ENCODE measurements around the gene TRPM3.

DNA sequence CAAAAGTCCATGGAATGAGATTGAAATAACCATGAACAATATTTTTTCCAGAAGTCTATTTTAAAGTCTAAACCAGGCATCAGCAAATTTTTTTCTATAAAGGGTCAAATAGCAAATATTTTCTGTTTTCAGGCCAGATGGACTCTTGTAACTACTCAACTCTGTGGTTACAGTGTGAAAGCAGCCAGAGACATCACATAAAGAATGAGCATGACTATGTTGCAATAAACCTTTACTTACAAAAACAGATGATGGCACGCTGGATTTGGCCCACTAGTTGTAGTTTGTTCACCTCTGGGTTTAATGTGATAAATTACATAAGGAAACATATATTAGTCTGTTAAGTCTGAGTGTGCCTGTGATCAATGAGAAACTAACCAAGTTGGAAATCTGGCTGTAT lies 319.2 kb downstream of the TRPM3 start:
- TF ChIP-seq, protein P1, sequence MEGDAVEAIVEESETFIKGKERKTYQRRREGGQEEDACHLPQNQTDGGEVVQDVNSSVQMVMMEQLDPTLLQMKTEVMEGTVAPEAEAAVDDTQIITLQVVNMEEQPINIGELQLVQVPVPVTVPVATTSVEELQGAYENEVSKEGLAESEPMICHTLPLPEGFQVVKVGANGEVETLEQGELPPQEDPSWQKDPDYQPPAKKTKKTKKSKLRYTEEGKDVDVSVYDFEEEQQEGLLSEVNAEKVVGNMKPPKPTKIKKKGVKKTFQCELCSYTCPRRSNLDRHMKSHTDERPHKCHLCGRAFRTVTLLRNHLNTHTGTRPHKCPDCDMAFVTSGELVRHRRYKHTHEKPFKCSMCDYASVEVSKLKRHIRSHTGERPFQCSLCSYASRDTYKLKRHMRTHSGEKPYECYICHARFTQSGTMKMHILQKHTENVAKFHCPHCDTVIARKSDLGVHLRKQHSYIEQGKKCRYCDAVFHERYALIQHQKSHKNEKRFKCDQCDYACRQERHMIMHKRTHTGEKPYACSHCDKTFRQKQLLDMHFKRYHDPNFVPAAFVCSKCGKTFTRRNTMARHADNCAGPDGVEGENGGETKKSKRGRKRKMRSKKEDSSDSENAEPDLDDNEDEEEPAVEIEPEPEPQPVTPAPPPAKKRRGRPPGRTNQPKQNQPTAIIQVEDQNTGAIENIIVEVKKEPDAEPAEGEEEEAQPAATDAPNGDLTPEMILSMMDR (conservative IDR thresholded peaks at IDR 0.05; ENCODE audit: low read depth, low read length) = no peak
- TF ChIP-seq EZH2 (IDR thresholded peaks at IDR 0.05; ENCODE audit: low read length, unreplicated experiment) = no peak

All from PC-3 (cell line).